HG03045 (cell line): ENCODE results near the gene AGR2.

Source experiments
- ATAC-seq: cut with Tn5 transposase; IDR thresholded peaks from one replicate; pipeline ENCODE4 v1.9.1; 2021; ENCODE audit warnings: mild to moderate bottlenecking, moderate library complexity; ENCODE audit not compliant: unreplicated experiment

The AGR2 gene

GRCh38 chr7:16813232-16813616, 8.4 kb upstream of the AGR2 start:
- ATAC-seq: no peak

GRCh38 chr7:16812542-16813231, 7.9 kb upstream of the AGR2 start:
- no peak for ATAC-seq

GRCh38 chr7:16811551-16811950, 6.8 kb upstream of the AGR2 start:
- no peak for ATAC-seq

GRCh38 chr7:16810573-16810972, 5.8 kb upstream of the AGR2 start:
- no peak for ATAC-seq

GRCh38 chr7:16810112-16810511, 5.3 kb upstream of the AGR2 start:
- no peak for ATAC-seq

- no peak for ATAC-seq
Measured at GRCh38 chr7:16805441-16805840, 642 bp upstream of the AGR2 start.

GRCh38 chr7:16803881-16804673, 722 bp downstream of the AGR2 start:
- ATAC-seq: no peak

- ATAC-seq: no peak
Measured at GRCh38 chr7:16803125-16803524, 1.7 kb downstream of the AGR2 start.

GRCh38 chr7:16801579-16801978, 3.2 kb downstream of the AGR2 start:
- ATAC-seq: no peak

- ATAC-seq: no peak
Measured at GRCh38 chr7:16801111-16801542, 3.7 kb downstream of the AGR2 start.

- no peak for ATAC-seq
Measured at GRCh38 chr7:16795624-16796023, 9.2 kb downstream of the AGR2 start.

GRCh38 chr7:16794986-16795385, 9.8 kb downstream of the AGR2 start:
- no peak for ATAC-seq

- no peak for ATAC-seq
Measured at GRCh38 chr7:16791905-16792698, 12.7 kb downstream of the AGR2 start.

- no peak for ATAC-seq
Measured at GRCh38 chr7:16791071-16791470, 13.7 kb downstream of the AGR2 start.

GRCh38 chr7:16787127-16787526, 17.7 kb downstream of the AGR2 start:
- ATAC-seq: no peak

GRCh38 chr7:16786257-16786656, 18.5 kb downstream of the AGR2 start:
- ATAC-seq: no peak

- ATAC-seq: no peak
Measured at GRCh38 chr7:16785846-16786245, 19.0 kb downstream of the AGR2 start.

- no peak for ATAC-seq
Measured at GRCh38 chr7:16785321-16785720, 19.5 kb downstream of the AGR2 start.

GRCh38 chr7:16780596-16780995, 24.2 kb downstream of the AGR2 start:
- no peak for ATAC-seq

GRCh38 chr7:16779051-16779450, 25.7 kb downstream of the AGR2 start:
- no peak for ATAC-seq

- no peak for ATAC-seq
Measured at GRCh38 chr7:16778476-16778875, 26.3 kb downstream of the AGR2 start.

GRCh38 chr7:16776053-16776452, 28.7 kb downstream of the AGR2 start:
- no peak for ATAC-seq
